Measurements from ENCODE around the gene SASH1. TPM values are rescaled to one million over a fixed set of nuclear protein-coding genes. Genes with fewer than 3 reads are reported as not detected.

Gene SASH1
- total and polyA plus RNA-seq, 2 experiments from 2014 or later, result 7.5 to 7.8 TPM

DNA sequence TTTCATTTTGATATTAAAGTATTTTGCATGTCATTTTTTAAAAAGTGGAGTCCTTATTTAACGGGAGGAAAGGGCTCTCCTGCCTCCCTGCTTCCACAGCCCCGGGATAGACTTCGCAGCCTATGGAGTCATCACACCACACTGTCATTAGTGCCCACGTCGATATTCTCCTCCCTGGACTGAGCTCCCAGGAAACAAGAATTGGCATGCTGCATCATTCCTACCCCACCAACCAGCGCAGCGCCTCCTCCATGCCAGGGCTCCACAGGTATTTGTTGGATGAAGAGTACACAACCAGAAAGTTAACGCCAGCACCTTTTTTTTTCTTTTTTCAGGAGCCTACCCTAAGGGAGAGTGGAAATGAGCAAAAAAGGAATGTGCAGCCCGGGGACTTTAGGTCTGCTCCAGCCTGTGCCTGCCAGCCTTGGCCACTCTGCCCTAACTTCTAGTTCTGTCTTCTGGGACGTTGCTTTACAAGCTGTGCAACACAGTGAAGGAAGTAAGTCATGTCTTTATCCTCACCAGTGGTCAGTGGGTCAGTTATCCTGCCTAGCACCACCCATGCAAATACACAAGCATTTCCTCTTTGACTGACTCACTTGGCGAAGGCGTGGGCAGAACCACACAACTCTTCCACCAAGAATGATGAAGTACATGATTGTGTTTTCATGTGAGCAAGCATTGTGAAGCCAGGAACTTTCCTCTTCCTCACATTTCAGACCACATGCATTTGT lies 223.5 kb downstream of the SASH1 start:
- Histone ChIP-seq H3K79me2 (no peaks in the 10 kb centered on the region), H3K27me3 (no peaks in the 10 kb centered on the region), H3K4me3 (no peak overlapping the region), H3K9me2 (replicated peaks; ENCODE audit: insufficient read depth) (no peaks in the 10 kb centered on the region), H3K9me3 (ENCODE audit: low read depth) (no peaks in the 10 kb centered on the region), H3K27ac (no peak overlapping the region), H3K36me3 (replicated peaks; ENCODE audit: insufficient read depth, low read depth) (no peaks in the 10 kb centered on the region), H3K4me1 (ENCODE audit: insufficient read depth) (no peaks in the 10 kb centered on the region), H4K20me1 (ENCODE audit: insufficient read depth, poor library complexity, severe bottlenecking) (no peaks in the 10 kb centered on the region), H3K4me2 (no peak overlapping the region), H2AFZ (no peak overlapping the region)
- TF ChIP-seq, protein P1, sequence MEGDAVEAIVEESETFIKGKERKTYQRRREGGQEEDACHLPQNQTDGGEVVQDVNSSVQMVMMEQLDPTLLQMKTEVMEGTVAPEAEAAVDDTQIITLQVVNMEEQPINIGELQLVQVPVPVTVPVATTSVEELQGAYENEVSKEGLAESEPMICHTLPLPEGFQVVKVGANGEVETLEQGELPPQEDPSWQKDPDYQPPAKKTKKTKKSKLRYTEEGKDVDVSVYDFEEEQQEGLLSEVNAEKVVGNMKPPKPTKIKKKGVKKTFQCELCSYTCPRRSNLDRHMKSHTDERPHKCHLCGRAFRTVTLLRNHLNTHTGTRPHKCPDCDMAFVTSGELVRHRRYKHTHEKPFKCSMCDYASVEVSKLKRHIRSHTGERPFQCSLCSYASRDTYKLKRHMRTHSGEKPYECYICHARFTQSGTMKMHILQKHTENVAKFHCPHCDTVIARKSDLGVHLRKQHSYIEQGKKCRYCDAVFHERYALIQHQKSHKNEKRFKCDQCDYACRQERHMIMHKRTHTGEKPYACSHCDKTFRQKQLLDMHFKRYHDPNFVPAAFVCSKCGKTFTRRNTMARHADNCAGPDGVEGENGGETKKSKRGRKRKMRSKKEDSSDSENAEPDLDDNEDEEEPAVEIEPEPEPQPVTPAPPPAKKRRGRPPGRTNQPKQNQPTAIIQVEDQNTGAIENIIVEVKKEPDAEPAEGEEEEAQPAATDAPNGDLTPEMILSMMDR (IDR thresholded peaks at IDR 0.05; ENCODE audit: poor library complexity), result no peak
- TF ChIP-seq EZH2phosphoT487 (IDR thresholded peaks at IDR 0.05; ENCODE audit: low read depth, severe bottlenecking, unreplicated experiment), result no peak
- DNase-seq (ENCODE audit: low spot score), result no peak
- WGBS (ENCODE audit: low lambda C conversion rate, missing lambda C conversion rate), result 84% methylated on average over 12 of the region's 12 CpGs

DNA sequence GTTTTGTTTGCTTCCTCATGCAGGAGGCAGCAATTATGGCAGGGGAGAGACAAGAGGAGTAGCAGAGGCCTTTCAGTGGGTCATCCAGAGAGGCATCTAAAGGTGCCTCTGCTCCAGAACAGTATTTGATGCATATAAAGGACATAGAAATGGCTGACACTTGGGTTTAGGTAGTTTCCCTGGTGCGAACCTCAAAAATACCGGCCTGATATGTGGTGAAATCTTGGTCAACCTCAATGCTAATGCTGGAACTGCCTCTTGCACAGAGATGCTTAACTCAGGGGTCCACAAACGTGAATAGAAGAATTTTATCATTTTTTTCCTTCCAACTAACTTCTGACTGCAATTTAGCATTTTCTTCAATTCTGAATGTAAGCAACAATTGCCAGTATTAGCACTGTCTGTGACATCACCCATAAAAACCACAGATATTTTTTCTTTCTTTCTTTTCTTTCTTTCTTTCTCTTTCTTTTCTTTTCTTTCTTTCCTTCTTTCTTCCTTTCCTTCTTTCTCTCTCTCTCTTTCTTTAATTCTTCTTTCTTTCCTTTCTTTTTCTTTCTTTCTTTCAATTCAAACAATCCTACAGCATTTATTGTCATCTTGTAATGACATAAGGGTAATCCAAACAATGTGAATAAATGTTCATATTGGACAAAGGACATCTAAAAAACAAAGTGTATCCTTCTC lies 224.2 kb downstream of the SASH1 start:
- Histone ChIP-seq H3K9me2 (replicated peaks; ENCODE audit: insufficient read depth) (no peaks in the 10 kb centered on the region), H3K27me3 (no peaks in the 10 kb centered on the region), H3K4me2 (no peak overlapping the region), H3K4me3 (no peak overlapping the region), H2AFZ (no peak overlapping the region), H3K79me2 (no peaks in the 10 kb centered on the region), H3K9me3 (ENCODE audit: low read depth) (no peaks in the 10 kb centered on the region), H4K20me1 (ENCODE audit: insufficient read depth, poor library complexity, severe bottlenecking) (no peaks in the 10 kb centered on the region), H3K36me3 (replicated peaks; ENCODE audit: insufficient read depth, low read depth) (no peaks in the 10 kb centered on the region), H3K27ac (no peak overlapping the region), H3K4me1 (ENCODE audit: insufficient read depth) (no peaks in the 10 kb centered on the region)
- no peak for DNase-seq (ENCODE audit: low spot score)
- WGBS (ENCODE audit: low lambda C conversion rate, missing lambda C conversion rate), result 88% methylated on average over 3 of the region's 3 CpGs
- TF ChIP-seq, protein P1 (IDR thresholded peaks at IDR 0.05; ENCODE audit: poor library complexity), result no peak

DNA sequence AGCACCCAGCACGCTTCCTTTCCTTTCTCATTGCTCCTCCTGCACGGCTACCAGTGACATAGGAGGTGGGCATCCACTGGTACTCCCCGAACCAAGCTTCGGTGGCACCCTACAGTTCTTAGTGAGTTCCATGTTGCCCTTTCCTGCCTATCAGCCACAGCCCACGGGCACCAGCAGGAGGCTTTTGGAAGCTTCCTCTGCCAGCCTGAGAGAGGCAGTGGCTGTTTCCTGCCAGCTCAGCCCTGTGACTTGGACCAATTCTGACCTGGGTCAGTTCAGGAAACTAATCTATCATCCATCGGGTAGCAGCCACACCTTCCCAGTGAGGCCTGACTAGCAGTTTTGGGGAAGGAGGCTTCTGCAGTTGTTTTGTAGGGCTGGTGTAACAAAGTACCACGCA lies 227.8 kb downstream of the SASH1 start:
- H3K4me3 ChIP-seq, result no peak overlapping the region
- WGBS (ENCODE audit: low lambda C conversion rate, missing lambda C conversion rate), result 96% methylated on average over 7 of the region's 7 CpGs
- H3K9me2 ChIP-seq (replicated peaks; ENCODE audit: insufficient read depth), result no peaks in the 10 kb centered on the region
- TF ChIP-seq EZH2phosphoT487 (IDR thresholded peaks at IDR 0.05; ENCODE audit: low read depth, severe bottlenecking, unreplicated experiment) (no peak), EZH2 (IDR thresholded peaks at IDR 0.05; ENCODE audit: borderline replicate concordance) (no peak)
- TF ChIP-seq, protein P1 (IDR thresholded peaks at IDR 0.05; ENCODE audit: poor library complexity), result no peak
- DNase-seq (ENCODE audit: low spot score), result no peak
- no peaks in the 10 kb centered on the region for H3K36me3 ChIP-seq (replicated peaks; ENCODE audit: insufficient read depth, low read depth)
- H3K27me3 ChIP-seq, result no peaks in the 10 kb centered on the region
- no peak overlapping the region for H3K4me2 ChIP-seq
- no peaks in the 10 kb centered on the region for H3K79me2 ChIP-seq
- no peaks in the 10 kb centered on the region for H3K9me3 ChIP-seq (ENCODE audit: low read depth)
- no peaks in the 10 kb centered on the region for H3K4me1 ChIP-seq (ENCODE audit: insufficient read depth)
- H2AFZ ChIP-seq, result no peak overlapping the region
- H3K27ac ChIP-seq, result no peak overlapping the region
- no peaks in the 10 kb centered on the region for H4K20me1 ChIP-seq (ENCODE audit: insufficient read depth, poor library complexity, severe bottlenecking)
